GM12878 (cell line): ENCODE measurements around the gene SHROOM1. TPM values are rescaled to one million over a fixed set of nuclear protein-coding genes. Genes with fewer than 3 reads are reported as not detected.

Experiments
- ATAC-seq: fragments of 200-7000 bp; cut with Tn5 transposase; 3 replicates; pipeline ENCODE4 v1.9.1; 2020; ENCODE audit warnings: mild to moderate bottlenecking, moderate library complexity
- BruUV-seq: library from RNA; stranded (reverse); fragments of 400-500 nt; replicated peaks from 2 replicates; lab custom pipeline; 2021; lab: Mats Ljungman, UMichigan
- CTCF ChIA-PET: fragments of 300-600 bp; sonication (Branson Sonifier 250); formaldehyde crosslinking; extraction: SDS; loops from one replicate; lab custom pipeline; 2021; ENCODE audit warnings: inconsistent platforms; lab: Yijun Ruan, JAX
- POLR2A ChIA-PET: fragments of 350-600 bp; formaldehyde crosslinking; extraction: SDS; loops from one replicate; lab custom pipeline; 2021; ENCODE audit warnings: inconsistent platforms; lab: Charles Lee
- RAD21 ChIA-PET: fragments of 300-600 bp; sonication (Branson Sonifier 250); formaldehyde crosslinking; loops from one replicate; lab custom pipeline; 2023; ENCODE audit warnings: antibody characterized with exemption; ENCODE audit not compliant: unreplicated experiment; lab: Charles Lee
- SMC1A ChIA-PET: fragments of 300-600 bp; sonication (Branson Sonifier 250); formaldehyde crosslinking; loops from one replicate; lab custom pipeline; 2023; ENCODE audit not compliant: unreplicated experiment, uncharacterized antibody; lab: Charles Lee
- DNase-seq: peaks from one replicate; pipeline ENCODE4 v3.0.0-alpha.2; 2011; ENCODE audit warnings: low read depth, low spot score
- FAIRE-seq: peaks from 3 replicates; lab custom pipeline; 2011; peaks lifted over from hg19 to GRCh38; lab: Jason Lieb, UNC
- H2AFZ ChIP-seq: 2 replicates; pipeline ENCODE4 v1.6.0; 2011; ENCODE audit warnings: low read depth, low read length, control low read depth; ENCODE audit not compliant: control insufficient read depth
- H3K27ac ChIP-seq: 2 replicates; pipeline ENCODE4 v1.5.1; 2011; ENCODE audit warnings: control low read depth; ENCODE audit not compliant: control insufficient read depth, insufficient read depth
- H3K27me3 ChIP-seq, 2 experiments: replicated peaks in 1 of 2; 2 replicates each; pipeline versions ENCODE4 v1.6.0 to v1.6.1; 2011; ENCODE audit warnings: low read length in 1 of 2; ENCODE audit not compliant: control insufficient read depth in 2 of 2, insufficient read depth in 2 of 2
- H3K36me3 ChIP-seq, 2 experiments: 2 replicates each; pipeline ENCODE4 v1.5.1; 2011; ENCODE audit warnings: low read length in 1 of 2; ENCODE audit not compliant: control insufficient read depth in 2 of 2, insufficient read depth in 2 of 2
- H3K4me1 ChIP-seq: 2 replicates; pipeline ENCODE4 v1.6.1; 2011; ENCODE audit warnings: mild to moderate bottlenecking, low read length, moderate library complexity, mixed read lengths; ENCODE audit not compliant: control insufficient read depth, insufficient read depth
- H3K4me2 ChIP-seq: 2 replicates; pipeline ENCODE4 v1.6.0; 2011; ENCODE audit warnings: control low read depth; ENCODE audit not compliant: control insufficient read depth, insufficient read depth
- H3K4me3 ChIP-seq: fragments of 200-600 bp; sonication (generic); 2 replicates; pipeline ENCODE4 v1.5.1; 2016
- H3K79me2 ChIP-seq: 2 replicates; pipeline ENCODE4 v1.6.0; 2011; ENCODE audit warnings: low read length; ENCODE audit not compliant: control insufficient read depth, insufficient read depth
- H3K9ac ChIP-seq: 2 replicates; pipeline ENCODE4 v1.8.0; 2011; ENCODE audit warnings: low read length, control low read depth, mixed read lengths; ENCODE audit not compliant: control insufficient read depth, insufficient read depth
- H3K9me3 ChIP-seq: replicated peaks from 3 replicates; pipeline ENCODE4 v1.5.1; 2011; ENCODE audit warnings: mild to moderate bottlenecking, low read length; ENCODE audit not compliant: control insufficient read depth, insufficient read depth
- H4K20me1 ChIP-seq: 2 replicates; pipeline ENCODE4 v1.6.0; 2011; ENCODE audit not compliant: control insufficient read depth, insufficient read depth
- BACH1 ChIP-seq: fragments of 450-650 bp; IDR thresholded peaks from 2 replicates; pipeline ENCODE4 v1.6.1; 2017; ENCODE audit warnings: mild to moderate bottlenecking, borderline replicate concordance
- BCL11A ChIP-seq: IDR thresholded peaks from 2 replicates; pipeline ENCODE4 v1.6.1; 2011; ENCODE audit warnings: low read depth, low read length
- BHLHE40 ChIP-seq, 2 experiments: fragments of 450-650 bp in 1 of 2; IDR thresholded peaks; 2 replicates each; pipeline ENCODE4 v1.6.1; 2011 to 2017; ENCODE audit warnings: low read depth in 2 of 2, borderline replicate concordance in 1 of 2, improper control_type of control experiment in 1 of 2, low read length in 1 of 2, mild to moderate bottlenecking in 1 of 2
- CBFB ChIP-seq: IDR thresholded peaks from 2 replicates; pipeline ENCODE4 v1.6.1; 2016; ENCODE audit warnings: antibody characterized with exemption, low read depth
- CBX5 ChIP-seq: sonication (generic); IDR thresholded peaks from 2 replicates; pipeline ENCODE4 v1.6.1; 2016; ENCODE audit warnings: low read depth, moderate library complexity, mild to moderate bottlenecking, inconsistent platforms
- CREM ChIP-seq: IDR thresholded peaks from 2 replicates; pipeline ENCODE4 v1.6.1; 2014; ENCODE audit warnings: antibody characterized with exemption, low read depth
- FOS ChIP-seq: IDR thresholded peaks from 3 replicates; pipeline ENCODE4 v1.6.1; 2011; ENCODE audit warnings: borderline replicate concordance; ENCODE audit not compliant: insufficient read length; ENCODE audit errors: extremely low read depth
- IKZF1 ChIP-seq: fragments of 450-650 bp; conservative IDR thresholded peaks from 2 replicates; pipeline ENCODE4 v1.6.1; 2017; ENCODE audit warnings: antibody characterized with exemption, mild to moderate bottlenecking
- IRF4 ChIP-seq: IDR thresholded peaks from 2 replicates; pipeline ENCODE4 v1.6.1; 2011; ENCODE audit warnings: low read depth, low read length
- MTA2 ChIP-seq: fragments of 450-650 bp; IDR thresholded peaks from 2 replicates; pipeline ENCODE4 v1.6.1; 2016; ENCODE audit warnings: low read depth, mild to moderate bottlenecking, moderate library complexity
- NR2C2 ChIP-seq: IDR thresholded peaks from 2 replicates; pipeline ENCODE4 v1.6.1; 2011; ENCODE audit warnings: borderline replicate concordance, low read depth; ENCODE audit not compliant: control insufficient read depth, insufficient read length
- PAX5 ChIP-seq: IDR thresholded peaks from 2 replicates; pipeline ENCODE4 v1.6.1; 2011; ENCODE audit warnings: low read depth, low read length, borderline replicate concordance
- POLR2AphosphoS5 ChIP-seq: IDR thresholded peaks from 2 replicates; pipeline ENCODE4 v1.6.1; 2011; ENCODE audit warnings: mild to moderate bottlenecking, low read length, inconsistent platforms
- SMAD1 ChIP-seq: fragments of 450-650 bp; IDR thresholded peaks from 2 replicates; pipeline ENCODE4 v1.6.1; 2018; ENCODE audit warnings: mild to moderate bottlenecking, low read depth; ENCODE audit not compliant: partially characterized antibody
- TCF7 ChIP-seq: IDR thresholded peaks from 2 replicates; pipeline ENCODE4 v1.6.1; 2014; ENCODE audit warnings: antibody characterized with exemption, borderline replicate concordance
- WGBS: methylation state at CpG from one replicate; pipeline ENCODE4 v1.1.6; 2016; ENCODE audit warnings: low lambda C conversion rate; ENCODE audit not compliant: insufficient replicate concordance, insufficient coverage; ENCODE audit errors: missing lambda C conversion rate; 5-methylcytosine and 5-hydroxymethylcytosine counted together
- in situ Hi-C: fragments of 300-500 bp; cut with MboI; formaldehyde crosslinking; loops from 9 replicates; pipeline ENCODE4 v1.14.3; 2018; ENCODE audit warnings: mixed read lengths
- intact Hi-C: fragments of 100-400 bp; cut with micrococcal nuclease; formaldehyde crosslinking; loops from one replicate; pipeline ENCODE4 v1.14.2; 2022; ENCODE audit not compliant: unreplicated experiment
- polyA plus RNA-seq, 11 experiments: library from polyadenylated mRNA; depleted of rRNA in 4 of 11; unstranded in 6 of 11; stranded (reverse) in 5 of 11; fragments of >200 nt; fragmentation: Nextera tagmentation in 4 of 11; fragmentation: Illumina TruSeq in 1 of 11; extraction: Ambion mirVana in 4 of 11; extraction: Trizol in 1 of 11; gene quantifications; 1 replicate in 1 of 11; 2 replicates in 10 of 11; pipeline versions ENCODE4 v1.2.1 to v1.2.3, GENCODE V29; 2011 to 2016; ENCODE audit warnings: inconsistent platforms in 2 of 11, missing spikeins in 2 of 11, low read depth in 1 of 11
- total RNA-seq, 4 experiments: library from RNA; depleted of rRNA in 3 of 4; stranded (reverse); fragments of >200 nt in 3 of 4; fragmentation: Illumina TruSeq in 1 of 4; extraction: Trizol in 1 of 4; gene quantifications; 2 replicates each; pipeline versions ENCODE4 v1.2.1 to v1.2.3, GENCODE V29; 2013 to 2021
- TF ChIP-seq, protein P1 (sequence below): fragments of 450-650 bp; formaldehyde crosslinking; IDR thresholded peaks from 2 replicates; pipeline ENCODE4 v1.4.0; 2020; ENCODE audit warnings: mild to moderate bottlenecking, moderate library complexity

Gene SHROOM1
- total and polyA plus RNA-seq, 10 of the 15 experiments (the other 5 are each of a cell fraction or from before 2014, with no cell fraction given), result 0.05 to 3.9 (median 1.3) TPM

DNA sequence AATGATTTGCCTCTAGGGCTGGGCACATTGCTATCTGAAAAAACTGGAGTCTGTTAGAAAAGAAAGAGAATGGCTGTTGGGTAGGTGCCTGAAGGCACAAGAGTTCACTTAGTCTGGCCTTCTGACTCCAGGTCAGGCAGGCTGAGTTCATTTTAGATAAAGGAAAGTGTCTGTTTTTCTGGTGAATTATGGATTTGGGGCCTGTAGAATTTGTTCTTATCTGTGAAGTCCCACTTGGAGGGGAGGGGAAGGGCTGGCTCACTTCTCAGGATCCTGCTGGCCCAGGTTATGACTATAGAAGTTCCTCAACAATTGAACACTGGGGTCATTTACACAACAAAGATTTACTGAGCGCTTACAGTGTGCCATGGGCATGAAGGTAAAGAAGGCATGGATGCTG, 41.9 kb downstream of the SHROOM1 start:
- CTCF ChIA-PET, result no interaction called here
- in situ Hi-C loops, result no loop called here
- no peak for ATAC-seq

DNA sequence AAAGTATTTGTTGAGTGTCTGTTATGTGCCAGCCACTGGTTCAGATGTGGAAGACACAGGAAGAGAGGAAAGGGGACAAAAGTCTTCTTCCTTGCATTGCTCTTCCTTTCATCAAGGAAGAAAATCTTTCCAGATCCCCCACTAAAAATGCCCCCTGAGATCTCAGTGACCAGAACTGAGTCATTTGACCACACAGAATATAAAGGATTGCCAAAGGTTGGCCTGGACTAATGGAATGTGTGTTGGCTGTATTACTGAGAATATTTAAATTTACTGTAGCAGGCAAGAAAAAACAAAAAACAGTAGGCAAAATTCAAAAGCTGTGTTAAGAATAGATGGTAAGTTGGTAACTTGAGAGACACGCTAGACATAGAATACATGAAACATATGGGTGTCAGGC, 43.4 kb downstream of the SHROOM1 start:
- no peaks in the 10 kb centered on the region for H3K79me2 ChIP-seq
- H3K4me1 ChIP-seq, result 0 out of 2 replicates have a peak, but pooled peaks cover 3% of the 10 kb centered on the region
- H3K9me3 ChIP-seq, result no peaks in the 10 kb centered on the region
- ChIA-PET SMC1A (interaction anchor here (0.8 to 1.7 kb wide), 5 partner anchors 8 to 37 kb away, joined by 3 to 9 read pairs (median 3); no protein-coding TSS in a partner anchor), CTCF (no interaction called here), RAD21 (interaction anchor here (1.4 kb wide), 1 partner anchor 14 kb away, joined by 8 read pairs; no protein-coding TSS in a partner anchor), POLR2A (interaction anchor here (1.4 to 1.5 kb wide), 3 partner anchors 9 to 20 kb away, joined by 3 to 10 read pairs (median 4); no protein-coding TSS in a partner anchor)
- BruUV-seq, result no TSS peak
- ATAC-seq (no peak), DNase-seq (no peak), FAIRE-seq (no peak)
- H4K20me1 ChIP-seq, result no peaks in the 10 kb centered on the region
- intact Hi-C loops, result no loop called here
- H3K4me2 ChIP-seq, result no peak overlapping the region
- 100% methylated on average over 1 of the region's 1 CpG for WGBS
- no peak overlapping the region for H3K27ac ChIP-seq
- no peak overlapping the region for H2AFZ ChIP-seq
- no peak overlapping the region for H3K9ac ChIP-seq
- no peaks in the 10 kb centered on the region for H3K27me3 ChIP-seq
- H3K36me3 ChIP-seq, result no peaks in the 10 kb centered on the region
- in situ Hi-C loops, result no loop called here
- H3K4me3 ChIP-seq, result no peak overlapping the region
- TF ChIP-seq BACH1 (no peak), TCF7 (no peak), FOS (no peak), MTA2 (no peak), IKZF1 (no peak), CBX5 (no peak), IRF4 (no peak), SMAD1 (no peak), CBFB (no peak), POLR2AphosphoS5 (no peak), NR2C2 (no peak), PAX5 (no peak), BHLHE40 (IDR thresholded peaks at IDR 0.05; ENCODE audit: borderline replicate concordance in 1 of 2, low read depth in 2 of 2, low read length in 1 of 2) (no peak)
- TF ChIP-seq, protein P1, sequence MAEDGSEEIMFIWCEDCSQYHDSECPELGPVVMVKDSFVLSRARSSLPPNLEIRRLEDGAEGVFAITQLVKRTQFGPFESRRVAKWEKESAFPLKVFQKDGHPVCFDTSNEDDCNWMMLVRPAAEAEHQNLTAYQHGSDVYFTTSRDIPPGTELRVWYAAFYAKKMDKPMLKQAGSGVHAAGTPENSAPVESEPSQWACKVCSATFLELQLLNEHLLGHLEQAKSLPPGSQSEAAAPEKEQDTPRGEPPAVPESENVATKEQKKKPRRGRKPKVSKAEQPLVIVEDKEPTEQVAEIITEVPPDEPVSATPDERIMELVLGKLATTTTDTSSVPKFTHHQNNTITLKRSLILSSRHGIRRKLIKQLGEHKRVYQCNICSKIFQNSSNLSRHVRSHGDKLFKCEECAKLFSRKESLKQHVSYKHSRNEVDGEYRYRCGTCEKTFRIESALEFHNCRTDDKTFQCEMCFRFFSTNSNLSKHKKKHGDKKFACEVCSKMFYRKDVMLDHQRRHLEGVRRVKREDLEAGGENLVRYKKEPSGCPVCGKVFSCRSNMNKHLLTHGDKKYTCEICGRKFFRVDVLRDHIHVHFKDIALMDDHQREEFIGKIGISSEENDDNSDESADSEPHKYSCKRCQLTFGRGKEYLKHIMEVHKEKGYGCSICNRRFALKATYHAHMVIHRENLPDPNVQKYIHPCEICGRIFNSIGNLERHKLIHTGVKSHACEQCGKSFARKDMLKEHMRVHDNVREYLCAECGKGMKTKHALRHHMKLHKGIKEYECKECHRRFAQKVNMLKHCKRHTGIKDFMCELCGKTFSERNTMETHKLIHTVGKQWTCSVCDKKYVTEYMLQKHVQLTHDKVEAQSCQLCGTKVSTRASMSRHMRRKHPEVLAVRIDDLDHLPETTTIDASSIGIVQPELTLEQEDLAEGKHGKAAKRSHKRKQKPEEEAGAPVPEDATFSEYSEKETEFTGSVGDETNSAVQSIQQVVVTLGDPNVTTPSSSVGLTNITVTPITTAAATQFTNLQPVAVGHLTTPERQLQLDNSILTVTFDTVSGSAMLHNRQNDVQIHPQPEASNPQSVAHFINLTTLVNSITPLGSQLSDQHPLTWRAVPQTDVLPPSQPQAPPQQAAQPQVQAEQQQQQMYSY (CRISPR knock-in tag), result no peak

More for the DNA sequence above, 41.9 kb downstream of the SHROOM1 start:
- Histone ChIP-seq H3K36me3 (no peaks in the 10 kb centered on the region), H3K4me3 (no peak overlapping the region), H4K20me1 (no peaks in the 10 kb centered on the region), H3K79me2 (no peaks in the 10 kb centered on the region), H3K9me3 (no peaks in the 10 kb centered on the region), H3K4me2 (no peak overlapping the region), H2AFZ (no peak overlapping the region), H3K27me3 (no peaks in the 10 kb centered on the region), H3K27ac (no peak overlapping the region), H3K9ac (no peak overlapping the region), H3K4me1 (0 out of 2 replicates have a peak, but pooled peaks cover 3% of the 10 kb centered on the region)
- BruUV-seq, result no TSS peak
- DNase-seq (no peak), FAIRE-seq (no peak)
- RAD21 ChIA-PET, result interaction anchor here (1.4 kb wide), 1 partner anchor 13 kb away, joined by 8 read pairs; no protein-coding TSS in a partner anchor
- POLR2A ChIA-PET, result interaction anchor here (0.7 kb wide), 1 partner anchor 70 kb away, joined by 12 read pairs; no protein-coding TSS in a partner anchor
- intact Hi-C loops, result no loop called here
- SMC1A ChIA-PET, result interaction anchor here (1.0 to 1.7 kb wide), 2 partner anchors 12 to 29 kb away, joined by 3 to 9 read pairs; no protein-coding TSS in a partner anchor
- WGBS, result 95% methylated on average over 1 of the region's 1 CpG
- TF ChIP-seq CREM (no peak), BCL11A (no peak), CBX5 (no peak)
- TF ChIP-seq, all 136 proteins: peak for 0
